ENCODE data around the gene CTNNA3.

GRCh38 chr10:66925896-66926715, 769.9 kb downstream of the CTNNA3 start, which contains the start of gene LRRTM3:
- TF ChIP-seq CTCF (IDR thresholded peaks at IDR 0.05) (peak in 5 of 6 experiments; percentile 35 to 59 (median 43)), POLR2A (IDR thresholded peaks at IDR 0.05) (no peak)

All from upper lobe of left lung (tissue), 4 donors.